ENCODE measurements around the gene CUL9.
A peak's percentile ranks its signal among the peaks of the same experiment; 100 is the strongest.

CUL9 gene

GRCh38 chr6:43246301-43247113, 64.5 kb downstream of the CUL9 start:
- peak; percentile 1; the same call in 1 of the 2 replicates for TF ChIP-seq CTCF (conservative IDR thresholded peaks at IDR 0.05)
- H3K27ac ChIP-seq, result peak overlapping the region; percentile 75

GRCh38 chr6:43247114-43247999, 65.4 kb downstream of the CUL9 start:
- H3K27ac ChIP-seq, result peak overlapping the region; percentile 75
- TF ChIP-seq CTCF (conservative IDR thresholded peaks at IDR 0.05), result 0 out of 2 replicates have a peak, but pooled peaks have one; percentile 9

GRCh38 chr6:43248101-43248500, 66.1 kb downstream of the CUL9 start:
- peak overlapping the region; percentile 75; the same call in 1 of the 2 replicates for H3K27ac ChIP-seq
- no peak for TF ChIP-seq CTCF (conservative IDR thresholded peaks at IDR 0.05)

- no peak overlapping the region for H3K27ac ChIP-seq
- no peak for TF ChIP-seq CTCF (conservative IDR thresholded peaks at IDR 0.05)
Measured at GRCh38 chr6:43248791-43249190, 66.8 kb downstream of the CUL9 start.

- peak overlapping the region; percentile 4; the same call in 1 of the 2 replicates for H3K27ac ChIP-seq
- no peak for TF ChIP-seq CTCF (conservative IDR thresholded peaks at IDR 0.05)
Measured at GRCh38 chr6:43250992-43251373, 69.0 kb downstream of the CUL9 start.

GRCh38 chr6:43253401-43253800, 71.4 kb downstream of the CUL9 start:
- TF ChIP-seq CTCF (conservative IDR thresholded peaks at IDR 0.05), result no peak
- no peak overlapping the region for H3K27ac ChIP-seq

GRCh38 chr6:43254138-43254817, 72.3 kb downstream of the CUL9 start:
- no peak overlapping the region for H3K27ac ChIP-seq
- no peak for TF ChIP-seq CTCF (conservative IDR thresholded peaks at IDR 0.05)
